ENCODE results near the gene SPECC1.

DNA sequence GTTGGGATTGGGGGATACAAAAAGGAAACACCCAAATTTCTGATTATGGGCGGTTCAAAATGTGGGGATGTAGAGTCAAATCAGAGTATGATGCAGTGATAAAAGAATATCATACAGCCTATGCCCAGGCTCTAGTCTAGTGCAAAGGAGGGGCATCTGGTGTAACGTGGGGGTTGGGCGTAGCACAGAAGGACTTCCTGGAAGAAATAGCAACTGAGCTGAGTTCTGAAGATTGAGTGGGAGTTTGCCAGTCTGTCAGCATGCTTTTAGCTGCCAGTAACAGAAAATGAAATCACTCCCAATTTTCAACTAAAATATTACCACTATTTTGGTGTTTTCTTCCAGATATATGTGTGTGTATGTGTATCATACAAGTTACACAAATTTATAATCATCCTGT is 196.9 kb downstream of the SPECC1 start:
- TF ChIP-seq POLR2AphosphoS5 (IDR thresholded peaks at IDR 0.05; ENCODE audit: low read depth) (no peak), SPI1 (IDR thresholded peaks at IDR 0.05; ENCODE audit: borderline replicate concordance, low read depth) (no peak)
- TF ChIP-seq, protein P1, sequence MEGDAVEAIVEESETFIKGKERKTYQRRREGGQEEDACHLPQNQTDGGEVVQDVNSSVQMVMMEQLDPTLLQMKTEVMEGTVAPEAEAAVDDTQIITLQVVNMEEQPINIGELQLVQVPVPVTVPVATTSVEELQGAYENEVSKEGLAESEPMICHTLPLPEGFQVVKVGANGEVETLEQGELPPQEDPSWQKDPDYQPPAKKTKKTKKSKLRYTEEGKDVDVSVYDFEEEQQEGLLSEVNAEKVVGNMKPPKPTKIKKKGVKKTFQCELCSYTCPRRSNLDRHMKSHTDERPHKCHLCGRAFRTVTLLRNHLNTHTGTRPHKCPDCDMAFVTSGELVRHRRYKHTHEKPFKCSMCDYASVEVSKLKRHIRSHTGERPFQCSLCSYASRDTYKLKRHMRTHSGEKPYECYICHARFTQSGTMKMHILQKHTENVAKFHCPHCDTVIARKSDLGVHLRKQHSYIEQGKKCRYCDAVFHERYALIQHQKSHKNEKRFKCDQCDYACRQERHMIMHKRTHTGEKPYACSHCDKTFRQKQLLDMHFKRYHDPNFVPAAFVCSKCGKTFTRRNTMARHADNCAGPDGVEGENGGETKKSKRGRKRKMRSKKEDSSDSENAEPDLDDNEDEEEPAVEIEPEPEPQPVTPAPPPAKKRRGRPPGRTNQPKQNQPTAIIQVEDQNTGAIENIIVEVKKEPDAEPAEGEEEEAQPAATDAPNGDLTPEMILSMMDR (IDR thresholded peaks at IDR 0.05; ENCODE audit: insufficient read depth, low read length), result no peak
- TF ChIP-seq, protein P2, sequence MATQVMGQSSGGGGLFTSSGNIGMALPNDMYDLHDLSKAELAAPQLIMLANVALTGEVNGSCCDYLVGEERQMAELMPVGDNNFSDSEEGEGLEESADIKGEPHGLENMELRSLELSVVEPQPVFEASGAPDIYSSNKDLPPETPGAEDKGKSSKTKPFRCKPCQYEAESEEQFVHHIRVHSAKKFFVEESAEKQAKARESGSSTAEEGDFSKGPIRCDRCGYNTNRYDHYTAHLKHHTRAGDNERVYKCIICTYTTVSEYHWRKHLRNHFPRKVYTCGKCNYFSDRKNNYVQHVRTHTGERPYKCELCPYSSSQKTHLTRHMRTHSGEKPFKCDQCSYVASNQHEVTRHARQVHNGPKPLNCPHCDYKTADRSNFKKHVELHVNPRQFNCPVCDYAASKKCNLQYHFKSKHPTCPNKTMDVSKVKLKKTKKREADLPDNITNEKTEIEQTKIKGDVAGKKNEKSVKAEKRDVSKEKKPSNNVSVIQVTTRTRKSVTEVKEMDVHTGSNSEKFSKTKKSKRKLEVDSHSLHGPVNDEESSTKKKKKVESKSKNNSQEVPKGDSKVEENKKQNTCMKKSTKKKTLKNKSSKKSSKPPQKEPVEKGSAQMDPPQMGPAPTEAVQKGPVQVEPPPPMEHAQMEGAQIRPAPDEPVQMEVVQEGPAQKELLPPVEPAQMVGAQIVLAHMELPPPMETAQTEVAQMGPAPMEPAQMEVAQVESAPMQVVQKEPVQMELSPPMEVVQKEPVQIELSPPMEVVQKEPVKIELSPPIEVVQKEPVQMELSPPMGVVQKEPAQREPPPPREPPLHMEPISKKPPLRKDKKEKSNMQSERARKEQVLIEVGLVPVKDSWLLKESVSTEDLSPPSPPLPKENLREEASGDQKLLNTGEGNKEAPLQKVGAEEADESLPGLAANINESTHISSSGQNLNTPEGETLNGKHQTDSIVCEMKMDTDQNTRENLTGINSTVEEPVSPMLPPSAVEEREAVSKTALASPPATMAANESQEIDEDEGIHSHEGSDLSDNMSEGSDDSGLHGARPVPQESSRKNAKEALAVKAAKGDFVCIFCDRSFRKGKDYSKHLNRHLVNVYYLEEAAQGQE (IDR thresholded peaks at IDR 0.05; ENCODE audit: insufficient replicate concordance, low read depth), result no peak

All from HL-60 (cell line).